HG02571 (cell line): ENCODE results near the gene TEF.

Source experiments
- ATAC-seq: cut with Tn5 transposase; IDR thresholded peaks from one replicate; pipeline ENCODE4 v1.9.1; 2021; ENCODE audit warnings: mild to moderate bottlenecking, moderate library complexity; ENCODE audit not compliant: unreplicated experiment

The TEF gene

DNA sequence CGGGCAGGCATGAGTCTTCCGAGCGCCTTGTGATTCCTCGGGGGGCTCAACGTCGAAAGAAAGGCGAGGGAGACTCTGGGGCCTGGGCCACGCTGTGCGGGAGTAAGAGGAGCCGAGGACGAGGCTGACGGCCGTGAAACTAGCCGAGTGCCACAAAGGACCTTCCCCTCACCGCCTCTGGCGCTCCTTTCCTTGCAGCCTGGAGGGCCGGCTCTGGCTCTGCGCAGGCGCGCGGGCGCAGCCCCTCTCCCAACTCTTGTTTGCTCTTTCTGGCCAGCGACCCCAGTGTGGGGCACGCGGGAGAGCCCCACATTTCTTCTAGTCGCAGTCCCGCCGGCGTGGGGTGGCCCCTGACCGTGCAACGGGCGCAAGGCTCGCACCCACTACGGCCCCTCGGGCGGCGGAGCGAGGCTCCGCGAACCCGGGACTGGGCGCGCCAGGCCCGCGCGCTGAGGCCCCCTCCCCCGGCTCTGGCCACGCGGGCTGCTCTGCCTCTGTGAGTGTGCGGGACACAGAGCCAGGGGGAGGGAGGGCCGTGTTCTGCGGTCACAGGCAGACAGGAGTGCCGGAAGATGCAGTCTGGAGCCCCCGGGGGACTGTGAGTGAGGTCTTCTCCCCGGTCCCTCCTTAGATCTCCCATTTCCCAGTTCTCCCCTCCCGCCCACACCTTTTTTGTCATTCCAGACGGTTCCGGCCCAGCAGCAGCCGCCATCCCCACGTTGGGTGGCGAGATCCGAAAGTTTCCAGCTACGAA, 65.9 kb downstream of the TEF start:
- no peak for ATAC-seq

- peak; percentile 37 for ATAC-seq
Observed at GRCh38 chr22:41448189-41448808, 66.6 kb downstream of the TEF start.
